NCI-H69 (cell line): ENCODE data around the gene HSP90AA1.
A peak's percentile ranks its signal among the peaks of the same experiment; 100 is the strongest.
"Not testable (repeated sequence)": the region's sequence is repeated elsewhere in the genome, so short reads cannot be mapped to it uniquely, and the experiment has no call there.

Source experiments
- DNase-seq: peaks from one replicate; lab custom pipeline; 2025; lab: John Stamatoyannopoulos, UW

Gene HSP90AA1

DNA sequence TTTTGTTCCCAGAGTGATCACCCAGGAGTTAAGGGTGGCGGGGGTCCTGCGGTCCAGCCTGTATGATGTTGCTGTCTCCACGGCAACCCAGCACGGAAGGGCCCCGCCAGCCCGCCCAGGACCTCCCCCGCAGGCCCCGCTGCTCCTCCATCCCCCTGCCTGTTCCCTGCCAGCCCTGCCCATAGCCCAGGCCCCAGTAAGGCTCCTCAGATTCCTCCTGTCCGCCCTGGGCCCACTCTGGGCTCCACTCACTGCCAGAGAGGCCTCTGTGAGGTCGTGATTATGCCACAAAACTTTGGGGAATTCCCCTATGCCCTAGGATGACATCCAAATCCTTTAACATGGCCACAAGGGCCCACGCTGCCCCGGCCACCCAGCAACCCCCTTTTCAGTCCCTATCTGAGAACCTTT, 20.8 kb downstream of the HSP90AA1 start:
- DNase-seq = no peak

DNA sequence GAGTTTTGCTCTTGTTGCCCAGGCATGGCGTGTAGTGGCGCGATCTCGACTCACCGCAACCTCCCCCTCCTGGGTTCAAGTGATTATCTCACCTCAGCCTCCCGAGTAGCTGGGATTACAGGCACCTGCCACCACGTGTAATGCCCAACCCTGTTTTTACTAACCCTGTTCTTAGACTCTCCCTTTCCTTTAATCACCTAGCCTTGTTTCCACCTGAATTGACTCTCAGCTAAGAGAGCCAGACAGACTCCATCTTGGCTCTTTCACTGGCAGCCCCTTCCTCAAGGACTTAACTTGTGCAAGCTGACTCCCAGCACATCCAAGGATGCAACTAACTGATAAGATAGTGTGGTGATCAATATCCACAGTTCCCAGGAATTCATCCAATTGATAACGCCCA, 22.3 kb downstream of the HSP90AA1 start:
- DNase-seq = not testable (repeated sequence)

DNA sequence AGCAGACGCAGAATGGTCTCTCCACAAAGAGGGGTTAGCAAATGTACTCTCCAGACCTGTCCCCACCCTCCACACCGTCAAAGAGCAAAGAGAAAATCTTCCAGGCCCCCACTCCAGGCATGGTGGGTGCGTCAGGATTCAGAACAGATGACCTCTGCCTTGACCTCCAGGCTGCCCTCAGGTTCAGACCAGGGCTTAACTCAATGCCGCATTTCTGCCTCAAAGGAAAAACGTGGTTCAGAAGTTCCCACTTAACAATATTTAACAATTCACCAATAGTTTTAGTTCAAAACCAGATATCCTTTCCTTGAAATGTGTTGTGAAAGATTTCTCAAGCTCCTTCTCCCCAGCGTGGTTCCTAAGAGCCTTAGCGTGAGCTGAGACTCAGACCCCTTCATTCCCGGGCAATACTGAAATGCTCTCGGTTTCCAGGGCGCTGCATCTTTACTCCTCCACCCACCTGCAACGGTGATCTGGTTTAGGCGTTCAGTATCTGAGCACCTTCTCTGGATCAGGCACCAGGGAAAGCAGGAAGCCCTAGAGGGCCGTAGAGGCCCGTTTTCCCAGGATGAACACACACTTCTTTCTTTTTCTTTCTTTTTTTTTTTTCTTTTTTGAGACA, 22.9 kb downstream of the HSP90AA1 start:
- DNase-seq = no peak

DNA sequence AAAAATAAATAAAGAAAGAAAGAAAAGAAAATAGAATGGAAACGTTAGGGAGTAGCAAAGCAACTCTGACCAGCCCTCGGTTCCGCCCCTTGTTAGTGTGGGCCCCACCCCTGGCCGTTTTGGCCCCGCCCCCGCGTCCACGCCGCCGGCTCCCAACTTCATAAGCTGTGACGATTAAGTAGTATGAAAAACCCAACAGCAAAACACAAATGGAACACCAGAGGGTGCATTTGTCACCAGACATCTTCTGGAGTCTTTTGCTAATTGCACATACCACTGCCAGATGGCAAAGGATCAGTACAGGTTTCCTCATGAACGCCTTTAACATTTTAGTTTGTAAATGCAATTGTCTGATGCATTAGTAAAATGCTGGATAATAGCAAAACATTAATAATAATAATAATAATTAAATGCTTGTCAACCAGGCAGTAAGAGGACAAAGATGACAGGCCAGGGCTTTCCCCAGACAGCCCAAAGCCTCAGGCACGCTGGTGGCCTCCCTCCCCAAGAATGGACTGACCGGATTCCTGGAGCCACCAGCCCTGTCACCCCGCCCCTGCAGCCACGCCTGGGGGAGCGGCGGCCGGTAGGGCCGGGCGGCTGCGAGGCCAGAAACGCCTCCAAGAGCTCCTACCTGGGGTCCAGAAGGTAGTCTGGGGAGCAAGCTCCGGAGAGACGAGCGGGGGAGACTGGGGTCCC, 23.6 kb downstream of the HSP90AA1 start:
- DNase-seq = peak; percentile 88

DNA sequence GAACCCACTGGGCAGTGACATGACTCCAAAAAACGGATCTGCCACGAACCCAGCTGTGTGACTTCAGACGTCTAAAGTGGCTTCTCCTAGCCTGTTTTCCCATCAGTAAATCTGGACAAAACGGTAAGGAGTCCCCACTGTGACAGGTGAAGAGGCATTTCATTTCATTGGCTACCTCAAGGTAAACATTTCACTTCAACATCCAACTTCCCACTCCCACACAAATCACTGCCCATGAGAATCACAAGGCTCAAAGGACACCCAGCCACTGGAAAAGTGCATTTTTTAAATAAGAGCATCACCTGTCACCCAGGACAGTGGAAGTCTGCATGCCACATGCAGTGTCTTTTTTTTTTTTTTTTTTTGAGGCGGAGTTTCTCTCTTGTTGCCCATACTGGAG, 27.9 kb downstream of the HSP90AA1 start:
- no peak for DNase-seq

DNA sequence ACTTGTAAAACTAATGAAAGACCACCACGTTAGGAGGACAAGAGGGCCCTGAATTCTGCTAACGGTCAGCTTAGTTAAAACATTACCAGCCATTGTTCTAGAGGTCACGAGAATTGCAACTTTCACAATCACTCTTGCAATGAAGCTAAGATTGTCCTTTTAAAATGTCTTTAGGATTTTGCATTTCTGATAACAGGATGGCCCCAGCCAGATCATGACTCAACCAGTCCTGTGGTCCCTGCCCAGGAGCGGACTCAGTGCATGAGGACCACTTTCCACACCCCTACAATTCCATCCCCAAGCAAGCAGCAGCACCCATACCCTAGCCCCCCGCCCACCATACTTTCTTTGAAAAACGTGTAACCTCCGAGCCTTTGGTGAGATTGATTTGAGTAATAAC, 28.7 kb downstream of the HSP90AA1 start:
- no peak for DNase-seq

DNA sequence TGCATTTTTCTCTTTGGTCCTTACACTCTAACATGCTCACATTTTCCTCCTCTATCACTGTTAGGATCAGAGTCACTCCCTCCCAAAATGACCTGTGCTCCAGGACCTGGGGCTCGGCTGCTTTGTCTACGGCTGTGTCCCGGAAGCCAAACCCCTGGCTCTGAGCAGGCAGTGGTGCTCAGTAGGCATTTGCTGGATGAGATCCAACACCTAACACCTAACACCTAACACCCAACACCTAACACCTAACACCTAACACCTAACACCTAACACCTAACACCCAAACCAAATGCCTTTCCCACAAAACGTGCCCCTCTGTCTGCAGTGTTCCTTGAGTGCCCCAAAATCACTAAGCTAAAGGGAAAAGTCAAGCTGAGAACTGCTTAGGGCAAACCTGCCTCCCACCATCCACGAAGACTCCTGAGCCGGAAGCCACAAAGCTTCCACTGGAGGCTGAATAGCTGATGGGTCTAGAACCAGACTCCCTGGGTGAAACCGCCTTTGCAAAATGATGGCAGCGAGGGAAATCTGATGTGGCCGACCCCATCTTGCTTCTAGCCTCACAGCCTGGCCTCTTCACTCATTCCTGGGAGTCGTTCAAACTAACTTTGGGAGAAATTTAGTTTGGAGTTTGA, 29.2 kb downstream of the HSP90AA1 start:
- DNase-seq = no peak

DNA sequence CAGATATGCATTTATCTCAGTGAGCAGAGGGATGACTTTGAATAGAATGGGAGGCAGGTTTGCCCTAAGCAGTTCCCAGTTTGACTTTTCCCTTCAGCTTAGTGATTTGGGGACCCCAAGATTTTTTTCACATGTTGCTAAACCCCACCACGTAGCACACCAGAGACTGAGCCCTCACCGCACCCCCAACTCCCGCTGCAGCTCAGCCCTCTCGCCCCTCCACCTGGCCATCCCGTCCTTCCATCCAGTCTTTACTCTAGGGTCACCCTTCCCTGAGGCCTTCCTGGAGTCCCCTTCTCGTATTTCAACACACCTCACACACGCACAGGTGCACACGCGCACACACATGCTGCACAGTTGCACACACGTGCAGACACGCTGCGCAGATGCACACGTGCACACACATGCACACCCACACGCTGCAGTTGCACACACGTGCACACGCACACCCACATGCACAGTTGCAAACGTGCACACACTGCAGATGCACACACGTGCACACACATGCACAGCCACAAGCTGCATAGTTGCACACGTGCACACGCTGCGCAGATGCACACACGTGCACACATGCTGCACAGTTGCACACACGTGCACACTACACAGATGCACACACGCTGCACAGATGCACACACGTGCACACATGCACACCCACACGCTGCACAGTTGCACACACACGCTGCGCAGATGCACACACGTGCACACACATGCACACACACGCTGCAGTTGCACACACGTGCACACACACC, 30.0 kb downstream of the HSP90AA1 start:
- no peak for DNase-seq

DNA sequence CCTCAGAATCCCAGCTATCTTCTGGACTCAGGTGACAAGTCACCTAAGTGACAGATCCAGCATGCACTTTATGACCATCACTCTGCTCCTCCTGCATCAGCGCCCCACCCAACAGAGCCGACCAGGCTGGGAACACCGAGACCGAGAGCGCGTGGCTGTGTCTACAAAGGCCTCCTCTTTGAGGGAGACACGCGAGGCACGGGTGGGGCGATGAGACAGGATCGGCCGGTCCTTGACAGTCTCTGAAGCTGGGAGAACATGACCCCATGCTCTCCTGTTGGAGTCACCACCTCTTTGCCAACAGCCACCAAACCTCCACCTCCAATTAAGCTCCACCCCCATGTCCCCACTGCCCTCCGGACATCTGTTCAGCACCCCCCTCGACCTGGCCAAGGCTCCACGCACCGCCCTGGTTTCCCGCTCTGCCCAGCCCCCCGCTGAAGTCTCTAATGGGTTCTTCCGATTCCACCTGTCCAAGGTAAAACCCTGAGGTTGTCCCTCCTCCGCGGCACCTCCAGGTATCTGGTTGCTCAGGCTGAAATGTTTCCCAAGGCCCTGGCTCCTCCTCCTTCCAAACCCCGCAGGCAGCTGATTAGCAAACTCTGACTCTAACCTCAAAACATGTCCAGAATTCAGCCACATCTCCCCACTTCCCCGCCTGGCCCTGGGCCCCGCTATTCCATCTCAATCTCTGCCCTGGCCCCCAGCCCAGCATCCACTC, 31.5 kb downstream of the HSP90AA1 start:
- no peak for DNase-seq

DNA sequence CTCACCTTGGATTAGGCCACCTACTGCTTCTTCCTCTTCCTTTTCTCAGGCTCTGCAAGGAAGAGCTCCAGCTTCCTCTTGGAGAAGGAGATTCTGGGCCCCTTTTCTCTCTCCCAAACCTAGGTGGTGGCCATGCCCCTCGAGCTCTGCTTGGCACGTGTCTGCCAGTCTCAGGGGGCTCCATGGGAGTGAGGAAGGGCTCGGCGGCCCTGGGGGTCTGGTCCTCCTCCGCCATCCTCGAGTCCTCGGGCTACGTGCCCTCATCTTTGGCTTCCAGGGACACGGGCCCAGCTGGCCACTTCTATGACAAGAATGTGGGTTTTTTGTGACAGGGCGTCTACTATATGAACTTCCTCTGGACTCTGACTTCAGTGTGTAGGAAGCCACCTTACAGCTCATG, 34.3 kb downstream of the HSP90AA1 start:
- no peak for DNase-seq

DNA sequence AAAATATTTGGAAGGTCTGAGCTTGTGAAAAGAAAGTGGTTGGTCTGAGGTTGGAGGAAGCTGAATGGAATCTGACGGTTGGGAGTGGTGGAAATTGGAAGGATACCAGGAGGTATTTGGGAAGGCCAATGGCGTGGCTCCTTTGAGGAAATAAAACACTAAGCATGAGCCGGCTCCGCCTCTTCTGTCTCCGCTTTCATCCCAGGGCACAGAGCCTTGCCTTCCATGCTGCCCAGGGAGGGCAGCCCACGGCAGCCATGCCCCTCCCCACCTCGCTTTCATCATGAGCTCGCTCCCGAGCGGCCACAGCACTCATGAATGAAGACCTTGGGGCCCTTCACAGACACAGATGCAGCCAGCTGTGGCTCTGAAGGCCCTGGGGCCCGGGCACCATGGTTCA, 36.2 kb downstream of the HSP90AA1 start:
- no peak for DNase-seq

DNA sequence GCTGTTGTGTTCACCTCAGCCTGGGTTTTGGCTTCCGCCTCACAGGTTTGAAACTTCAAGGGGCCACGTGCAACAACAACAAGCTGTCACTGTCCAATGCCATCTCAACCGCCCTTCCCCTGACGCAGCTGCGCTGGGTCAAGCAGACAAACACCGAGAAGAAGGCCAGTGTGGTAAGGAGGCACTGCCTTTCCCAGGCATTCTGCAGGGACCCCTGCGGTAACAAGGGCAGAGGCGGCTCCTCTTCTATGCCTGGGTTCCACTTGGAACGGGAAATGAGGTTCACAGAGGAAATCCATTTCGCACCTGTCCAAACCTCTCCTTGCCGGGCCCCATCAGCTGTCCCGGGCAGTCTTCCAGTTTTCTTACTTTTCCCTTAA, 36.8 kb downstream of the HSP90AA1 start:
- DNase-seq = no peak

DNA sequence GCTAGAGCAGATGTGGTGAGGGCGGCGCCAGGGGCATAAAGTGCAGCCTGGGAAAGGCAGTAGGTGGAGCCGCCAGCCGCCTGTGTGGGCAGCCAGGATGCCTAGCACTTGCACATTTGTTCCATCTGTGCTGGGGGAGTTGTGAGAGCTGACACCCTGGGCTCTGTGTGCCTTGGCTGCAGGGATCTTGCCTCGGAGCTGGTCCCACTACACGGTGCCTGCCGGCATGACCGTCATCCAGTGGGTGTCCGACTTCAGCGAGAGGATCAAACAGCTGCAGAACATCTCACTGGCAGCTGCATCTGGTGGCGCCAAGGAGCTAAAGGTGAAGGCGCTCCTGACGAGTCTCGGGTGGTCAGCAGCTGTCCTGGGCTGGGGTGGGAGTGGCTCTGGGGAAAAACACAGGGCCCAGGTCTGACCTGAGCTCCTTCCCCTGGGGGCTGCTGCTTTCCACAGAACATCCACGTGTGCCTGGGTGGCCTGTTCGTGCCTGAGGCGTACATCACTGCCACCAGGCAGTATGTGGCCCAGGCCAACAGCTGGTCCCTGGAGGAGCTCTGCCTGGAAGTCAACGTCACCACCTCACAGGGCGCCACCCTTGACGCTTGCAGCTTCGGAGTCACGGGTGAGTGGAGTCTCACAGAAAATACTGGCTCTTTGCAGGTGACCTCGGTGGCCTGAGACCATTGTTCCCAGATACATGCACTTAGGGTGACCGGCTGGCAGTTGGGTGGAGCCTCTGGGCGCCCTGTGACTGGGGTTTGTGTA, 37.4 kb downstream of the HSP90AA1 start:
- DNase-seq = no peak

DNA sequence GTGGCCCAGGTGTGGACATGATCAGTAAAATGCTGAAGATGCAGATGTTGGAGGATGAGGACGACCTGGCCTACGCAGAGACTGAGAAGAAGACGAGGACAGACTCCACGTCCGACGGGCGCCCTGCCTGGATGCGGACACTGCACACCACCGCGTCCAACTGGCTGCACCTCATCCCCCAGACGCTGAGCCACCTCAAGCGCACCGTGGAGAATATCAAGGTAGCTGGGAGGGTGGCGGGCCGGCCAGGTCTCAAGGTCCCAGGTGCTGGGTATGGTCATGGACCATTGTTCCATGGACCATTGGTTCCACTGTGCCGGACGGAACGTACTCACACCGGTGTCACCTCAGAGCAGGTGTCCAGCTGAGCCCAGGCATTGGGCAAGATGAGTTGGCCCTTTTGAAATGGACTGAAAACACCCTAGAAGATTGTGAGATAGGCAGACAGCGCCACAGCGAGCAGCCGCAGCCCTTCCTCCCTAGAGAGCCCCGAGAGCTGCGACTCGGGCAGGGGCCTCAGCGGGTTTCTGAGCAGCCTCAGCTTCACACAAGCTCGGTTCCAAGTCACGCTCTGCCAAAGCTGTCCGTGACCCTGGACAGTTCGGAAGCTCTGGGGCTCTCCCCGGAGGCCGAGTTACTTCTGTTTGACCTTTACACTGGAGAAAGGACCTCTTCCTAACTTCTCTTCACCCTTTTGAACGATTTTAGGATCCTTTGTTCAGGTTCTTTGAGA, 38.9 kb downstream of the HSP90AA1 start:
- no peak for DNase-seq

DNA sequence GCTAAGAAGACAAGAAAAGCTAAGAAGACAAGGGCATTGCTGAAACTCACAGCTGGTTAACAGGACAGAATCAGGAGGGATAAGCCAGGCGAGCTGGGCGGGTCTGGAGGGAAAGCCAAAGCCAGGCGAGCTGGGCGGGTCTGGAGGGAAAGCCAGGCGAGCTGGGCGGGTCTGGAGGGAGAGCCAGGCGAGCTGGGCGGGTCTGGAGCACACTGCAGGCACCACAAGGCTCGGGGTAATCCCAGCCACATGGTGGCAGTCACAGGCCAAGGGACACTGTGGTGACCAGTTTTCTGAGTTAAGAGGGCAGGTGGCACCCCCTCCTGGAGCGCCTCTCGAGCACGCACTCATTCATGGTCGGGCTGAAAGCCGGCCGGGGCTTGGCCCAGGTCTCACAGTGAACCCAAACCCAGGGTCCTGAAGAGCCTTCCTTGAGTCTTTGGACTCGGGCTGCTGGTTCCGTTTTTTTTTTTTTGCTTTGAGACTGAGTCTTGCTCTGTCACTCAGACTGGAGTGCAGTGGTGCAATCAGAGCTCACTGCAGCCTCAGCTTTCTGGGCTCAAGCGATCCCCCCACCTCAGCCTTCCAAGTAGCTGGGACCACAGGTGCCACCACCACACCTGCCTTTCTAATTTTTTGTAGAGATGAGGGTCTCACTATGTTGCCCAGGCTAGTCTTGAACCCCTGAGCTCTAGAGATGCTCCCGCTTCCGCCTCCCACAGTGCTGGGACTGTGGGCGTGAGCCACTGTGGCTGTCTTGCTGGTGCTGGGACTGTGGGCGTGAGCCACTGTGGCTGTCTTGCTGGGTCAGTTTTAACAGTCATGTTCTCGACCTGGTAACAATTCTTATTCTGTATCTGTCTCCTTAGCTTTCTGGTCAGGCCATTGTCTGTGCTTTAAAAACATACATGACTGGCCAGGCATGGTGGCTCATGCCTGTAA, 40.2 kb downstream of the HSP90AA1 start:
- DNase-seq = peak; percentile 42

DNA sequence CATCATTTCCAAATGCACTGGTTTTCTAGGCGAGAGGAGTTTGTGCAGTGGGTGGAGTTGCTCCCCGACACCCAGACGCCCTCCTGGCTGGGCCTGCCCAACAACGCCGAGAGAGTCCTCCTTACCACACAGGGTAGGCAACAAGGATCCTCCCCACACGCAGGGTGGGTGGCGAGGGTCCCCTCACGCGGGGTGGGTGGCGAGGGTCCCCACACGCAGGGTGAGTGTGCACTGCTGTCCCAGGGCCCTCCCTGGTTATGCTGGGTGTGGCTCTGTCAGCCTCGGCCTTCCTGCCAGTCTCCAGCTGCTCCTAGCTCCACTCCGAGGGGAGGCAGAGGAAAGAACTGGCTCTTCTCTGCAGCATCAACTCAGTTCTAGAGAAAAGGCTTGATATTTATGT, 42.3 kb downstream of the HSP90AA1 start:
- no peak for DNase-seq

DNA sequence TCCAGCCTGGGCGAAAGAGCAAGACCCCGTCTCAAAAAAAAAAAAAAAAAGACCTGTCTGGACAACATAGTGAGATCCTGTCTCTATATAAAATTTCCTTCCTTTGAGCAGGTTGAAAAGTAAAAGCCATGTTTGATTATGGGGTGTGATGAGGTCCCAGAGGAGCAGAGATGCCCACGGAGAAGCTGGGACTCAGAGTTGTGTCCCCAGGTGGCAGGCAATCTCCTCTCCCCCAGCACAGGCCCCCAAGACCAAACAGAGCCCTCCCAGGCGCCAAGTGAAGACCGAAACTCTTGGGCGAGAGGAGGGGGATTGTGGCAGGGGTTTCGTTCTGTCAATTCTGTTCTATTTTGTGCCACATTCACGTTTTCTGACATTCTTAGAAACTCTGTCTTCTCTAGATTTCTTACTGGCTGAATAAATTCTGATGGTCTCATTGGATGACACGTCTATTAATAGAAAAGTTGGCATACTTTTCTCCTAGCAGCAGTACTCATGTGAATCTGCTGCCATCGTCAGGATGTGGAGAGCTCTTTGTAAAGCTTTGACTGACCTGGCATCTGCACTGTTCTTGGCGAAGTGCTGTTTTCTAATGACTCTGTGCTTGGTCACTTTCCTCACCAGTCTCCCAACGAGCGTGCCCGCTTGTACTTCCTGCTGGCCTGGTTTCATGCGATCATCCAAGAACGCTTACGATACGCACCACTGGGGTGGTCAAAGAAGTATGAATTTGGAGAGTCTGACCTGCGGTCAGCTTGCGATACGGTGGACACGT, 43.4 kb downstream of the HSP90AA1 start:
- no peak for DNase-seq

DNA sequence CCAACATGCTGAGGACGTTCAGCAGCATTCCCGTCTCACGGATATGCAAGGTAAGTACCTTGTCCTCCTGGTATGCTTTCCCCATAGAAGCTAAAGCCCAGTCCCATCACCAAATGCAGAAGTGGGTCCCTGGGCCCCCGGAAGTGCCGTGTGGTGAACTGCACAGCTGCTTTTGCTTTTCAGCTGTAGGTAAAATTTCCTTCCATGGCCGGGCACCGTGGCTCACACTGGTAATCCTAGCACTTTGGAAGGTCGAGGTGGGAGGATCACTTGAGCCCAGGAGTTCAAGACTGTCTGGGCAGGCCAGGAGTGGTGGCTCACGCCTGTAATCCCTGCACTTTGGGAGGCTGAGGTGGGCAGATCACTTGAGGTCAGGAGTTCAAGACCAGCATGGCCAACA, 44.1 kb downstream of the HSP90AA1 start:
- DNase-seq = no peak

DNA sequence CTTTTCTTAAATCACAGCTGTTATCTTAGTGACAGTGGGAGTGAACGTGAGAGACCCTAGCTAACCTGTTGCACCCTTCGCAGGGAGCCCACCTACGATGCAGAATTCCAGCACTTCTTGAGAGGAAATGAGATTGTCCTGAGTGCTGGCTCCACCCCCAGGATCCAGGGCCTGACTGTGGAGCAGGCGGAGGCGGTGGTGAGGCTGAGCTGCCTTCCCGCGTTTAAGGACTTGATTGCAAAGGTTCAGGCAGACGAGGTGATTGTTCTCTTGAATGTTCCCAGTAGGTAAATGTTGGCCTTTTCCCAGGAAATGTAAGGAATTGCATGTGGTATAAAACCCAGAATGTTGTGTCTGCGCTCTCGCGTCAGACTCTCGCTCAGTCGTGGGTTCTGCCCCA, 46.7 kb downstream of the HSP90AA1 start:
- no peak for DNase-seq
